SK-N-SH treated with all-trans-retinoic acid at 6 μM for 48 hours (cell line): ENCODE measurements around the gene STRA8.

Source experiments
- ATAC-seq: fragments of 200-7000 bp; cut with Tn5 transposase; 3 replicates; pipeline ENCODE4 v1.9.1; 2020; ENCODE audit warnings: mild to moderate bottlenecking, moderate library complexity
- ARNTL ChIP-seq: fragments of 450-650 bp; formaldehyde crosslinking; IDR thresholded peaks from 2 replicates; pipeline ENCODE4 v1.5.0; 2020; ENCODE audit warnings: low read depth, mild to moderate bottlenecking, moderate library complexity, borderline replicate concordance
- BACH2 ChIP-seq: fragments of 250-450 bp; sonication (Bioruptor Pico); IDR thresholded peaks from 2 replicates; pipeline ENCODE4 v1.9.0; 2021; ENCODE audit warnings: mild to moderate bottlenecking, borderline replicate concordance
- CSDC2 ChIP-seq: fragments of 250-450 bp; sonication (Bioruptor Pico); IDR thresholded peaks from 2 replicates; pipeline ENCODE4 v1.5.0; 2020; ENCODE audit warnings: mild to moderate bottlenecking, moderate library complexity
- ESRRG ChIP-seq: fragments of 250-450 bp; sonication (Bioruptor Pico); IDR thresholded peaks from 2 replicates; pipeline ENCODE4 v1.6.1; 2021; ENCODE audit warnings: mild to moderate bottlenecking
- GLIS3 ChIP-seq: fragments of 250-450 bp; sonication (Bioruptor Pico); IDR thresholded peaks from 2 replicates; pipeline ENCODE4 v1.5.0; 2020; ENCODE audit warnings: mild to moderate bottlenecking, moderate library complexity
- ISL1 ChIP-seq: fragments of 250-450 bp; sonication (Bioruptor Pico); IDR thresholded peaks from 2 replicates; pipeline ENCODE4 v2.1.2; 2022; ENCODE audit warnings: mild to moderate bottlenecking, moderate library complexity
- OSR1 ChIP-seq: fragments of 250-450 bp; sonication (Bioruptor Pico); IDR thresholded peaks from 2 replicates; pipeline ENCODE4 v1.8.0; 2022; ENCODE audit warnings: moderate library complexity, mild to moderate bottlenecking, inconsistent platforms
- RARB ChIP-seq: fragments of 250-450 bp; sonication (Bioruptor Pico); IDR thresholded peaks from 2 replicates; pipeline ENCODE4 v1.8.0; 2021; ENCODE audit warnings: mild to moderate bottlenecking, moderate library complexity
- SNAI2 ChIP-seq: fragments of 250-450 bp; sonication (Bioruptor Pico); IDR thresholded peaks from 2 replicates; pipeline ENCODE4 v1.5.0; 2020; ENCODE audit warnings: mild to moderate bottlenecking, moderate library complexity
- TCF4 ChIP-seq: fragments of 250-450 bp; sonication (Bioruptor Pico); IDR thresholded peaks from 2 replicates; pipeline ENCODE4 v1.8.0; 2021; ENCODE audit warnings: mild to moderate bottlenecking, moderate library complexity, borderline replicate concordance
- TOX ChIP-seq: fragments of 250-450 bp; sonication (Bioruptor Pico); IDR thresholded peaks from 2 replicates; pipeline ENCODE4 v1.8.0; 2021; ENCODE audit warnings: mild to moderate bottlenecking, moderate library complexity, borderline replicate concordance
- ZC3H10 ChIP-seq: fragments of 250-450 bp; sonication (Bioruptor Pico); IDR thresholded peaks from 2 replicates; pipeline ENCODE4 v1.5.1; 2021; ENCODE audit warnings: mild to moderate bottlenecking, moderate library complexity
- ZFP3 ChIP-seq: fragments of 250-450 bp; sonication (Bioruptor Pico); IDR thresholded peaks from 2 replicates; pipeline ENCODE4 v1.5.0; 2020; ENCODE audit warnings: mild to moderate bottlenecking, moderate library complexity
- ZFP30 ChIP-seq: fragments of 450-650 bp; formaldehyde crosslinking; IDR thresholded peaks from 2 replicates; pipeline ENCODE4 v1.5.0; 2022; ENCODE audit warnings: mild to moderate bottlenecking, moderate library complexity
- ZNF8 ChIP-seq: fragments of 450-650 bp; formaldehyde crosslinking; IDR thresholded peaks from 2 replicates; pipeline ENCODE4 v1.5.0; 2020; ENCODE audit warnings: mild to moderate bottlenecking, moderate library complexity
- TF ChIP-seq, protein P1 (sequence below): fragments of 250-450 bp; sonication (Bioruptor Pico); IDR thresholded peaks from 2 replicates; pipeline ENCODE4 v1.8.0; 2021; ENCODE audit warnings: low read depth, mild to moderate bottlenecking, moderate library complexity, borderline replicate concordance
- TF ChIP-seq, protein P2 (sequence below): fragments of 250-450 bp; sonication (Bioruptor Pico); IDR thresholded peaks from 2 replicates; pipeline ENCODE4 v1.5.0; 2020; ENCODE audit warnings: mild to moderate bottlenecking, moderate library complexity
- TF ChIP-seq, protein P3 (sequence below): fragments of 250-450 bp; sonication (Bioruptor Pico); IDR thresholded peaks from 2 replicates; pipeline ENCODE4 v1.5.1; 2020; ENCODE audit warnings: low read depth, mild to moderate bottlenecking, moderate library complexity
- TF ChIP-seq, protein P4 (sequence below): fragments of 250-450 bp; sonication (Bioruptor Pico); IDR thresholded peaks from 2 replicates; pipeline ENCODE4 v1.5.1; 2021; ENCODE audit warnings: mild to moderate bottlenecking, moderate library complexity

STRA8 gene

DNA sequence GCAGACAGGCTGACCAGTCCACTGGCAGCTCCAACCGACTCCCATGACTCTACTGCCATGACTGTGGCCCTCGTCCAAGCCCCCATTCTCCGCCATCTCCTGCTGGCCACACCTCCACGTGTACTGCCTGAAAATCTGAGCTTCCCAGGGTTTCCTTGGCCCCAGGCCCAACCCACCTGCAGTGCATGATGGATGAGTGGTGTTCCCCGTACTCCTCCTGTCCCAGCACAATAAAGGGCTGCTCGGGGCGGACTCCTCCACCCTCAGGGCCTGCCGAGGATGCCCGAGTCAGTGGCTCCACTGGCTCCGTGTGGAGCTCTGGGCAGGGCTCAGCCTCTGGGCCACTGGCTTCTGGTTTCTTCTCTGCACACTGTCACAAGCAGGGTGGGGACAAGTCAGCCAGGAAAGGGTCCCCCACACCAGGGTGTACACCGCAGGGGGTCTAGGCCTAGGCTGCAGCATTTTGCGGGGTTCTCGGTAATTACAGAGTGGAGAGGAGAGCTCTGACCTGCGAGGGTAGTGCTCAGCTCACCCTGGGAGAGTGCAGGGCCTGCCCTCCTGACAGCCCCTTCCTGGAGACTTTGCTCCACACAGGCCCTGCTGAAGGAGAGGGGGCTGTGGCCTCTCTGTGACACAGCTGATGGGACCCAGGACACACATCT, 37.5 kb upstream of the STRA8 start:
- no peak for TF ChIP-seq OSR1 (CRISPR knock-in tag)
- TF ChIP-seq ZFP30 (CRISPR knock-in tag): no peak
- TF ChIP-seq ZFP3 (CRISPR knock-in tag): no peak
- TF ChIP-seq, protein P1, sequence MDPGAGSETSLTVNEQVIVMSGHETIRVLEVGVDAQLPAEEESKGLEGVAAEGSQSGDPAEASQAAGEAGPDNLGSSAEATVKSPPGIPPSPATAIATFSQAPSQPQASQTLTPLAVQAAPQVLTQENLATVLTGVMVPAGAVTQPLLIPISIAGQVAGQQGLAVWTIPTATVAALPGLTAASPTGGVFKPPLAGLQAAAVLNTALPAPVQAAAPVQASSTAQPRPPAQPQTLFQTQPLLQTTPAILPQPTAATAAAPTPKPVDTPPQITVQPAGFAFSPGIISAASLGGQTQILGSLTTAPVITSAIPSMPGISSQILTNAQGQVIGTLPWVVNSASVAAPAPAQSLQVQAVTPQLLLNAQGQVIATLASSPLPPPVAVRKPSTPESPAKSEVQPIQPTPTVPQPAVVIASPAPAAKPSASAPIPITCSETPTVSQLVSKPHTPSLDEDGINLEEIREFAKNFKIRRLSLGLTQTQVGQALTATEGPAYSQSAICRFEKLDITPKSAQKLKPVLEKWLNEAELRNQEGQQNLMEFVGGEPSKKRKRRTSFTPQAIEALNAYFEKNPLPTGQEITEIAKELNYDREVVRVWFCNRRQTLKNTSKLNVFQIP: no peak
- no peak for TF ChIP-seq TCF4 (CRISPR knock-in tag)
- no peak for TF ChIP-seq BACH2 (CRISPR knock-in tag)
- TF ChIP-seq ESRRG (CRISPR knock-in tag): no peak
- no peak for TF ChIP-seq GLIS3 (CRISPR knock-in tag)
- TF ChIP-seq CSDC2 (CRISPR knock-in tag): no peak
- no peak for TF ChIP-seq SNAI2
- TF ChIP-seq, protein P2, sequence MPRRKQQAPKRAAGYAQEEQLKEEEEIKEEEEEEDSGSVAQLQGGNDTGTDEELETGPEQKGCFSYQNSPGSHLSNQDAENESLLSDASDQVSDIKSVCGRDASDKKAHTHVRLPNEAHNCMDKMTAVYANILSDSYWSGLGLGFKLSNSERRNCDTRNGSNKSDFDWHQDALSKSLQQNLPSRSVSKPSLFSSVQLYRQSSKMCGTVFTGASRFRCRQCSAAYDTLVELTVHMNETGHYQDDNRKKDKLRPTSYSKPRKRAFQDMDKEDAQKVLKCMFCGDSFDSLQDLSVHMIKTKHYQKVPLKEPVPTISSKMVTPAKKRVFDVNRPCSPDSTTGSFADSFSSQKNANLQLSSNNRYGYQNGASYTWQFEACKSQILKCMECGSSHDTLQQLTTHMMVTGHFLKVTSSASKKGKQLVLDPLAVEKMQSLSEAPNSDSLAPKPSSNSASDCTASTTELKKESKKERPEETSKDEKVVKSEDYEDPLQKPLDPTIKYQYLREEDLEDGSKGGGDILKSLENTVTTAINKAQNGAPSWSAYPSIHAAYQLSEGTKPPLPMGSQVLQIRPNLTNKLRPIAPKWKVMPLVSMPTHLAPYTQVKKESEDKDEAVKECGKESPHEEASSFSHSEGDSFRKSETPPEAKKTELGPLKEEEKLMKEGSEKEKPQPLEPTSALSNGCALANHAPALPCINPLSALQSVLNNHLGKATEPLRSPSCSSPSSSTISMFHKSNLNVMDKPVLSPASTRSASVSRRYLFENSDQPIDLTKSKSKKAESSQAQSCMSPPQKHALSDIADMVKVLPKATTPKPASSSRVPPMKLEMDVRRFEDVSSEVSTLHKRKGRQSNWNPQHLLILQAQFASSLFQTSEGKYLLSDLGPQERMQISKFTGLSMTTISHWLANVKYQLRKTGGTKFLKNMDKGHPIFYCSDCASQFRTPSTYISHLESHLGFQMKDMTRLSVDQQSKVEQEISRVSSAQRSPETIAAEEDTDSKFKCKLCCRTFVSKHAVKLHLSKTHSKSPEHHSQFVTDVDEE (CRISPR knock-in tag): no peak
- TF ChIP-seq ARNTL (CRISPR knock-in tag): no peak
- TF ChIP-seq ZNF8 (CRISPR knock-in tag): no peak
- no peak for ATAC-seq

DNA sequence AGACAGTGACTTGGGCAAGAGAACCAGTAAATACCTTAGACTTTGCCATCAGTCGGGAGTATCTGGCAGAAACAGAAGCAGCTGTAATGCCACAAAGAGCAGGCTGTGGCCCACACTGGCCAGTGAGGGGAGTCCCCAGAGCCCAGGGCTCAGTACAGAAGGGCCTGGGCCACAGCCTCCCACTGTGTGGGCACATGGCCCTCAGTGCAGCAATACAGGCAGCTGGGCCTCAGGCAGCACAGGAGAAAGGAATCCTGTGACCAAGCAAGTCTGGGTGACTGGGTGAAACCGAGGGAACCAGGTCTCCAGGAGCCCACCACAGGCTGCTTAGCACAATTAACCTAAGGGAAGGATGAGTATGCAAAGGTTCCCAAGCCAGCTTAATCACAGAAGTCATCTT, 36.3 kb upstream of the STRA8 start:
- no peak for TF ChIP-seq GLIS3 (CRISPR knock-in tag)
- TF ChIP-seq ZFP3 (CRISPR knock-in tag): no peak
- TF ChIP-seq ESRRG (CRISPR knock-in tag): no peak
- no peak for TF ChIP-seq ZC3H10 (CRISPR knock-in tag)
- TF ChIP-seq, protein P2 (CRISPR knock-in tag): no peak
- TF ChIP-seq ZFP30 (CRISPR knock-in tag): no peak
- TF ChIP-seq, protein P3, sequence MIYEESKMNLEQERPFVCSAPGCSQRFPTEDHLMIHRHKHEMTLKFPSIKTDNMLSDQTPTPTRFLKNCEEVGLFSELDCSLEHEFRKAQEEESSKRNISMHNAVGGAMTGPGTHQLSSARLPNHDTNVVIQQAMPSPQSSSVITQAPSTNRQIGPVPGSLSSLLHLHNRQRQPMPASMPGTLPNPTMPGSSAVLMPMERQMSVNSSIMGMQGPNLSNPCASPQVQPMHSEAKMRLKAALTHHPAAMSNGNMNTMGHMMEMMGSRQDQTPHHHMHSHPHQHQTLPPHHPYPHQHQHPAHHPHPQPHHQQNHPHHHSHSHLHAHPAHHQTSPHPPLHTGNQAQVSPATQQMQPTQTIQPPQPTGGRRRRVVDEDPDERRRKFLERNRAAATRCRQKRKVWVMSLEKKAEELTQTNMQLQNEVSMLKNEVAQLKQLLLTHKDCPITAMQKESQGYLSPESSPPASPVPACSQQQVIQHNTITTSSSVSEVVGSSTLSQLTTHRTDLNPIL: no peak
- no peak for TF ChIP-seq SNAI2
- TF ChIP-seq ISL1: no peak
- TF ChIP-seq ZNF8 (CRISPR knock-in tag): no peak
- no peak for TF ChIP-seq OSR1 (CRISPR knock-in tag)
- no peak for TF ChIP-seq TOX (CRISPR knock-in tag)
- TF ChIP-seq, protein P4, sequence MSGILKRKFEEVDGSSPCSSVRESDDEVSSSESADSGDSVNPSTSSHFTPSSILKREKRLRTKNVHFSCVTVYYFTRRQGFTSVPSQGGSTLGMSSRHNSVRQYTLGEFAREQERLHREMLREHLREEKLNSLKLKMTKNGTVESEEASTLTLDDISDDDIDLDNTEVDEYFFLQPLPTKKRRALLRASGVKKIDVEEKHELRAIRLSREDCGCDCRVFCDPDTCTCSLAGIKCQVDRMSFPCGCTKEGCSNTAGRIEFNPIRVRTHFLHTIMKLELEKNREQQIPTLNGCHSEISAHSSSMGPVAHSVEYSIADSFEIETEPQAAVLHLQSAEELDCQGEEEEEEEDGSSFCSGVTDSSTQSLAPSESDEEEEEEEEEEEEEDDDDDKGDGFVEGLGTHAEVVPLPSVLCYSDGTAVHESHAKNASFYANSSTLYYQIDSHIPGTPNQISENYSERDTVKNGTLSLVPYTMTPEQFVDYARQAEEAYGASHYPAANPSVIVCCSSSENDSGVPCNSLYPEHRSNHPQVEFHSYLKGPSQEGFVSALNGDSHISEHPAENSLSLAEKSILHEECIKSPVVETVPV (CRISPR knock-in tag): no peak
- no peak for TF ChIP-seq TCF4 (CRISPR knock-in tag)
- no peak for TF ChIP-seq RARB
- ATAC-seq: no peak
